Stimulated activated CD8-positive, alpha-beta memory T cell treated with anti-CD3 and anti-CD28 coated beads, Interleukin-4, amount 100 ng/mL, for 1 hour (primary cell): ENCODE results near the gene NADK.

ENCODE experiments used
- DNase-seq, 2 donors: peaks; one replicate each; pipeline ENCODE4 v3.0.0-alpha.2; 2020; ENCODE audit warnings: low read depth in 2 of 2, low spot score in 1 of 2

The NADK gene

GRCh38 chr1:1777950-1778662, at the start of gene NADK:
NADK (minus strand) TSS chr1:1778470; CDS start chr1:1765406, 13,064 bp downstream.
- DNase-seq: peak; percentile 42 to 49

- no peak for DNase-seq
Observed at GRCh38 chr1:1827089-1827848, 49.0 kb upstream of the NADK start.

GRCh38 chr1:1826356-1827088, 48.3 kb upstream of the NADK start:
- DNase-seq: no peak

- no peak for DNase-seq
Observed at GRCh38 chr1:1825217-1825616, 46.9 kb upstream of the NADK start.

- DNase-seq: no peak
Observed at GRCh38 chr1:1819762-1820161, 41.5 kb upstream of the NADK start.

- no peak for DNase-seq
Observed at GRCh38 chr1:1817221-1817620, 39.0 kb upstream of the NADK start.

GRCh38 chr1:1815606-1816281, 37.5 kb upstream of the NADK start:
- DNase-seq: no peak

- no peak for DNase-seq
Observed at GRCh38 chr1:1809489-1809888, 31.2 kb upstream of the NADK start.

GRCh38 chr1:1808206-1808605, 29.9 kb upstream of the NADK start:
- no peak for DNase-seq

- DNase-seq: no peak
Observed at GRCh38 chr1:1806890-1807289, 28.6 kb upstream of the NADK start.

- no peak for DNase-seq
Observed at GRCh38 chr1:1804301-1804700, 26.0 kb upstream of the NADK start.

GRCh38 chr1:1802871-1803270, 24.6 kb upstream of the NADK start:
- DNase-seq: no peak

GRCh38 chr1:1799716-1800115, 21.4 kb upstream of the NADK start:
- no peak for DNase-seq

GRCh38 chr1:1797731-1798341, 19.6 kb upstream of the NADK start:
- no peak for DNase-seq

- no peak for DNase-seq
Observed at GRCh38 chr1:1796466-1796865, 18.2 kb upstream of the NADK start.

- DNase-seq: no peak
Observed at GRCh38 chr1:1794999-1795398, 16.7 kb upstream of the NADK start.

- no peak for DNase-seq
Observed at GRCh38 chr1:1793481-1794244, 15.4 kb upstream of the NADK start.

GRCh38 chr1:1788646-1789431, 10.6 kb upstream of the NADK start:
- DNase-seq: no peak

- no peak for DNase-seq
Observed at GRCh38 chr1:1788136-1788535, 9.9 kb upstream of the NADK start.
